Subcutaneous adipose tissue (tissue), 4 donors: ENCODE measurements around the gene FGD4. TPM values are rescaled to one million over a fixed set of nuclear protein-coding genes. Genes with fewer than 3 reads are reported as not detected.

Experiments used
- total RNA-seq, 4 donors: library from RNA; depleted of rRNA; stranded (reverse); fragments of >200 nt; gene quantifications; one replicate each; pipeline ENCODE4 v1.1.0, GENCODE V29; 2016
- TF ChIP-seq, protein P1 (sequence below): fragments of 450-650 bp; IDR thresholded peaks from one replicate; pipeline ENCODE4 v1.5.1; 2016; ENCODE audit warnings: low read depth, mild to moderate bottlenecking, control low read depth, antibody characterized with exemption, moderate library complexity

Gene FGD4
- total RNA-seq, 4 donors from 2014 or later, result 65.1 to 96.9 (median 85.8) TPM

DNA sequence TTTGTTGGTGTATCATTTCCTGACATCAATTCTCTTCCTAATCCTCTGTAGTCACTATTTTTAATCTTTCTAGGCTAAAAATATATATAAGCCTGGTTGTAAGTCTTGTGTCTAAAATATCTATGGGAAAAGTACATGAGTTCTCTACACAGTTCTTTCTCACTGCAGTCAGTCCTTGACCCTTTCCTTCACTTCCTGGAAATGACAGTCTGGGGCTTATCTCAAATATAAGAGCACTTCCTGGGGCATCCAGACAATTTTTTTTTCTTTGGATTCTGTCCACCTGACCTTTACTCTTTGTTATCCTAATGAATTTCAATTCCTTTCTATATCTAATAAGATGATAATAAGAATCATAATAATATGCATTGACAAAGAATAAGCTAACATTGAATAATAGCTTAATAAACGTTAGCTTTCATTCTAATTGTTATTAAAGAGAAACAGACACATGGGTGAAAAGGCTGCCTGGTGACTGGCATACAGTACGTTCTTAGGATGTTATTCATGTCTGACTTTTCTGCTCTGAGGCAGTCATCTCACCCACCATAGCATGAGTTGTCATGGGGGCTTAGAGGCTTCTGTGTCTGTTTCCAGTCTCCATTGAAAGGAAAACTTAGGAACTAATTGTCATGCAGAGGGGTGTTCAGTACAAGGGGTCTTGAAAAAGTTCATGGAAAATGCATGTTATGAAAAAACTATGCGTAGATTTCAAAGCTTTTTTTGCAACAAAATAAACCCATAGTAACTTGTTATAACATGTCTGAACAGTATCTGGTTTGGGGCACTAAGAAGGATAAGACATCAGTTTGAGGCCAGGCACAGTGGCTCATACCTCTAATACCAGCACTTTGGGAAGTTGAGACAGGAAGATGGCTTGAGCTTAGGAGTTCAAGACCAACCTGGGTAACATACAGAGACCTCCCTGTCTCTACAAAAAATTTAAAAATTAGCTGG is 213.6 kb downstream of the FGD4 start:
- TF ChIP-seq, protein P1, sequence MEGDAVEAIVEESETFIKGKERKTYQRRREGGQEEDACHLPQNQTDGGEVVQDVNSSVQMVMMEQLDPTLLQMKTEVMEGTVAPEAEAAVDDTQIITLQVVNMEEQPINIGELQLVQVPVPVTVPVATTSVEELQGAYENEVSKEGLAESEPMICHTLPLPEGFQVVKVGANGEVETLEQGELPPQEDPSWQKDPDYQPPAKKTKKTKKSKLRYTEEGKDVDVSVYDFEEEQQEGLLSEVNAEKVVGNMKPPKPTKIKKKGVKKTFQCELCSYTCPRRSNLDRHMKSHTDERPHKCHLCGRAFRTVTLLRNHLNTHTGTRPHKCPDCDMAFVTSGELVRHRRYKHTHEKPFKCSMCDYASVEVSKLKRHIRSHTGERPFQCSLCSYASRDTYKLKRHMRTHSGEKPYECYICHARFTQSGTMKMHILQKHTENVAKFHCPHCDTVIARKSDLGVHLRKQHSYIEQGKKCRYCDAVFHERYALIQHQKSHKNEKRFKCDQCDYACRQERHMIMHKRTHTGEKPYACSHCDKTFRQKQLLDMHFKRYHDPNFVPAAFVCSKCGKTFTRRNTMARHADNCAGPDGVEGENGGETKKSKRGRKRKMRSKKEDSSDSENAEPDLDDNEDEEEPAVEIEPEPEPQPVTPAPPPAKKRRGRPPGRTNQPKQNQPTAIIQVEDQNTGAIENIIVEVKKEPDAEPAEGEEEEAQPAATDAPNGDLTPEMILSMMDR, result no peak

DNA sequence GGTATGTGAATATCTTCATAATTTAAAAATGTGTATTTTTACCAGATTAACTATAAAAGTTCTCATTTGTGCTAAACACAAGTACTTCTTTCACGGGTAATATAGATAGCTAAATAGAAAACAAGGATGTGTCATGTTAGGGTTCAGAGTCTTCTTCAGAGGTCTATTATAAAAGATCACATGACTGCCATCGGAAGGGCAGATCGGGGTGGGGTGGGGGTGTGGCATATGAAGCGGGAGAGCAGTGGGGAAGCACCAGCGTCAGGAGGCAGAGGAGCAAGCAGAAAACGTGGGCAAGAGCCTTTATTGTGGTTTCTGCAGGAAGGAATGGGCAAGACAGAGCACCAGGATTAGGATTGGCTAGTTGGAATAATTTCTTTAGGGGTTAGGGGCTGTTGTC is 216.1 kb downstream of the FGD4 start:
- TF ChIP-seq, protein P1, result no peak

- TF ChIP-seq, protein P1, result no peak
Observed at GRCh38 chr12:32617534-32617933, 218.2 kb downstream of the FGD4 start.

DNA sequence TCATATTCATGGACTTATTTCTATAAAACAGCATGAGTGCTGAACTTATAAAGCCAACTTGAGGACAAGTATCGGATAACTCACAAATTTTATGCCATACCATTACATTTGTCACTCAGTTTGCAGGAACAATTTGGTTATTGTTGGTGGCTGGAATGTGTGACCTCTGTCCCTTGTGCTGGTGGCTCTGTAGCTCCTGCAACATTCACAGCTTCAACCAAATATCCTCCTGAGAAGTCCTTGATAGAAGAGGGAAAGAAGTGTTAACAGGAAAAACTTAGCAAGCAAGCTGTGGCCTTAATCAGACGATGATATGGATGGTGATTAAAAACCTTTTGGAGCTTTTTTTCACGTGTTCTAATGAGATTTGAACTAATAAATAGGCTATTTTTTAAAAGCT is 218.8 kb downstream of the FGD4 start:
- TF ChIP-seq, protein P1, result no peak

- TF ChIP-seq, protein P1, result no peak
Observed at GRCh38 chr12:32627976-32628375, 228.6 kb downstream of the FGD4 start.

GRCh38 chr12:32641287-32641901 is 242.0 kb downstream of the FGD4 start:
- TF ChIP-seq, protein P1, result no peak

DNA sequence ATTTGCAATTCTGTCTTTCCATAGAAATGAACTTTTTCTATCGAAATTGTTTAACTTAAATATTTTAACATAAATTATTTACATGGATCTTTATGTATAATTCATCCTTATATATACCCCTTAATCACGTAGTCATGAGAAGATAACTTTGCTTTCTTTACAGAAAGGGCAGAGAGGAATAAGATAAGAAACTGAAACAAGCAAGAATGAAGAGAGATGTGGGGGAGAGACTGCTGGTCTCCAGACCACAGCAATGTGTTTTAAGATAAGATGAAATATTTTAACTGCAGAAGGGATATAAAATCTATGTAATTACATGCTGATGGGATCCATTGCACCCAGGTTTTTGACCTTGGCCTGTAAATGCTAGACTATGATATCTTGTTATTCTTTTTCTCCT is 245.1 kb downstream of the FGD4 start:
- TF ChIP-seq, protein P1, result no peak
